ENCODE data around the gene ATP13A3. TPM values are rescaled to one million over a fixed set of nuclear protein-coding genes. Genes with fewer than 3 reads are reported as not detected.

The ATP13A3 gene
- total and polyA plus RNA-seq, 4 donors, result 26.6 to 166 (median 75.5) TPM

GRCh38 chr3:194469977-194470376 is 16.8 kb downstream of the ATP13A3 start:
- no peak for TF ChIP-seq CTCF (IDR thresholded peaks at IDR 0.05; ENCODE audit: control extremely low read depth, extremely low read depth)
- no peak for ATAC-seq (ENCODE audit: insufficient read depth, low FRiP score)

GRCh38 chr3:194468086-194468485 is 18.7 kb downstream of the ATP13A3 start:
- no peaks in the 10 kb centered on the region for H3K27me3 ChIP-seq (ENCODE audit: control insufficient read depth in 3 of 3, insufficient read depth in 3 of 3, low read length in 2 of 3)
- no peak overlapping the region for H3K4me3 ChIP-seq
- no peaks in the 10 kb centered on the region for H3K9me3 ChIP-seq (ENCODE audit: control insufficient read depth in 4 of 4, insufficient read depth in 3 of 4, low read length in 3 of 4)
- no peak overlapping the region for H3K9ac ChIP-seq (ENCODE audit: insufficient read depth in 1 of 2, low read length in 2 of 2)
- peaks cover 0 to 5% (median under 1%) of the 10 kb centered on the region in 4 donors for H3K36me3 ChIP-seq (ENCODE audit: control insufficient read depth in 4 of 4, insufficient read depth in 4 of 4, low read length in 4 of 4)
- 80 to 87% methylated on average over 3 of the region's 3 CpGs for WGBS, 2 donors
- ATAC-seq (ENCODE audit: insufficient read depth, low FRiP score), result no peak
- no peak overlapping the region for H3K27ac ChIP-seq (ENCODE audit: low read depth in 1 of 2, low read length in 1 of 2)
- DNase-seq, result no peak
- TF ChIP-seq CTCF (IDR thresholded peaks at IDR 0.05; ENCODE audit: control extremely low read depth, extremely low read depth), result no peak
- H3K4me1 ChIP-seq (ENCODE audit: control insufficient read depth in 5 of 5, insufficient read depth in 5 of 5, low read length in 5 of 5), result peaks cover 0 to 11% (median 0%) of the 10 kb centered on the region in 5 donors

More at GRCh38 chr3:194469977-194470376, 16.8 kb downstream of the ATP13A3 start:
- H3K27me3 ChIP-seq (ENCODE audit: control insufficient read depth in 3 of 3, insufficient read depth in 3 of 3, low read length in 2 of 3), result no peaks in the 10 kb centered on the region
- no peak overlapping the region for H3K27ac ChIP-seq (ENCODE audit: low read depth in 1 of 2, low read length in 1 of 2)
- no peak overlapping the region for H3K4me3 ChIP-seq
- H3K9ac ChIP-seq (ENCODE audit: insufficient read depth in 1 of 2, low read length in 2 of 2), result no peak overlapping the region
- no peak for DNase-seq
- peaks cover 0 to 6% (median 0%) of the 10 kb centered on the region in 5 donors for H3K4me1 ChIP-seq (ENCODE audit: control insufficient read depth in 5 of 5, insufficient read depth in 5 of 5, low read length in 5 of 5)
- H3K36me3 ChIP-seq (ENCODE audit: control insufficient read depth in 4 of 4, insufficient read depth in 4 of 4, low read length in 4 of 4), result peaks cover 0 to 4% (median under 1%) of the 10 kb centered on the region in 4 donors
- H3K9me3 ChIP-seq (ENCODE audit: control insufficient read depth in 4 of 4, insufficient read depth in 3 of 4, low read length in 3 of 4), result no peaks in the 10 kb centered on the region

GRCh38 chr3:194466761-194467356 is 19.9 kb downstream of the ATP13A3 start:
- H3K36me3 ChIP-seq (ENCODE audit: control insufficient read depth in 4 of 4, insufficient read depth in 4 of 4, low read length in 4 of 4), result peaks cover 0 to 5% (median under 1%) of the 10 kb centered on the region in 4 donors
- H3K27ac ChIP-seq (ENCODE audit: low read depth in 1 of 2, low read length in 1 of 2), result no peak overlapping the region
- no peak for TF ChIP-seq CTCF (IDR thresholded peaks at IDR 0.05; ENCODE audit: control extremely low read depth, extremely low read depth)
- DNase-seq (no peak), ATAC-seq (ENCODE audit: insufficient read depth, low FRiP score) (no peak)
- no peaks in the 10 kb centered on the region for H3K27me3 ChIP-seq (ENCODE audit: control insufficient read depth in 3 of 3, insufficient read depth in 3 of 3, low read length in 2 of 3)
- WGBS, 2 donors, result 81 to 89% methylated on average over 2 of the region's 2 CpGs
- H3K4me3 ChIP-seq, result no peak overlapping the region
- no peak overlapping the region for H3K9ac ChIP-seq (ENCODE audit: insufficient read depth in 1 of 2, low read length in 2 of 2)
- no peaks in the 10 kb centered on the region for H3K9me3 ChIP-seq (ENCODE audit: control insufficient read depth in 4 of 4, insufficient read depth in 3 of 4, low read length in 3 of 4)
- peaks cover 0 to 15% (median 0%) of the 10 kb centered on the region in 5 donors for H3K4me1 ChIP-seq (ENCODE audit: control insufficient read depth in 5 of 5, insufficient read depth in 5 of 5, low read length in 5 of 5)

All from lung (tissue), 12 donors.